PC-9 (cell line): ENCODE results near the gene DERL2.

Experiments used
- EZH2 ChIP-seq: fragments of 200-600 bp; sonication (generic); IDR thresholded peaks from 2 replicates; pipeline ENCODE4 v1.8.0; 2017; ENCODE audit warnings: antibody characterized with exemption, low read depth
- TF ChIP-seq, protein P1 (sequence below): fragments of 200-600 bp; sonication (generic); conservative IDR thresholded peaks from 2 replicates; pipeline ENCODE4 v1.6.1; 2017; ENCODE audit warnings: mixed run types, antibody characterized with exemption, mild to moderate bottlenecking, moderate library complexity

GRCh38 chr17:5443728-5444127, 42.2 kb downstream of the DERL2 start:
- TF ChIP-seq, protein P1, sequence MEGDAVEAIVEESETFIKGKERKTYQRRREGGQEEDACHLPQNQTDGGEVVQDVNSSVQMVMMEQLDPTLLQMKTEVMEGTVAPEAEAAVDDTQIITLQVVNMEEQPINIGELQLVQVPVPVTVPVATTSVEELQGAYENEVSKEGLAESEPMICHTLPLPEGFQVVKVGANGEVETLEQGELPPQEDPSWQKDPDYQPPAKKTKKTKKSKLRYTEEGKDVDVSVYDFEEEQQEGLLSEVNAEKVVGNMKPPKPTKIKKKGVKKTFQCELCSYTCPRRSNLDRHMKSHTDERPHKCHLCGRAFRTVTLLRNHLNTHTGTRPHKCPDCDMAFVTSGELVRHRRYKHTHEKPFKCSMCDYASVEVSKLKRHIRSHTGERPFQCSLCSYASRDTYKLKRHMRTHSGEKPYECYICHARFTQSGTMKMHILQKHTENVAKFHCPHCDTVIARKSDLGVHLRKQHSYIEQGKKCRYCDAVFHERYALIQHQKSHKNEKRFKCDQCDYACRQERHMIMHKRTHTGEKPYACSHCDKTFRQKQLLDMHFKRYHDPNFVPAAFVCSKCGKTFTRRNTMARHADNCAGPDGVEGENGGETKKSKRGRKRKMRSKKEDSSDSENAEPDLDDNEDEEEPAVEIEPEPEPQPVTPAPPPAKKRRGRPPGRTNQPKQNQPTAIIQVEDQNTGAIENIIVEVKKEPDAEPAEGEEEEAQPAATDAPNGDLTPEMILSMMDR = no peak
- TF ChIP-seq EZH2 = no peak
